Left hindlimb (tissue), 1 donor: ENCODE measurements around the gene FLNC.

Experiments used
- DNase-seq: peaks from one replicate; pipeline ENCODE4 v3.0.0-alpha.2; 2018

Gene FLNC

DNA sequence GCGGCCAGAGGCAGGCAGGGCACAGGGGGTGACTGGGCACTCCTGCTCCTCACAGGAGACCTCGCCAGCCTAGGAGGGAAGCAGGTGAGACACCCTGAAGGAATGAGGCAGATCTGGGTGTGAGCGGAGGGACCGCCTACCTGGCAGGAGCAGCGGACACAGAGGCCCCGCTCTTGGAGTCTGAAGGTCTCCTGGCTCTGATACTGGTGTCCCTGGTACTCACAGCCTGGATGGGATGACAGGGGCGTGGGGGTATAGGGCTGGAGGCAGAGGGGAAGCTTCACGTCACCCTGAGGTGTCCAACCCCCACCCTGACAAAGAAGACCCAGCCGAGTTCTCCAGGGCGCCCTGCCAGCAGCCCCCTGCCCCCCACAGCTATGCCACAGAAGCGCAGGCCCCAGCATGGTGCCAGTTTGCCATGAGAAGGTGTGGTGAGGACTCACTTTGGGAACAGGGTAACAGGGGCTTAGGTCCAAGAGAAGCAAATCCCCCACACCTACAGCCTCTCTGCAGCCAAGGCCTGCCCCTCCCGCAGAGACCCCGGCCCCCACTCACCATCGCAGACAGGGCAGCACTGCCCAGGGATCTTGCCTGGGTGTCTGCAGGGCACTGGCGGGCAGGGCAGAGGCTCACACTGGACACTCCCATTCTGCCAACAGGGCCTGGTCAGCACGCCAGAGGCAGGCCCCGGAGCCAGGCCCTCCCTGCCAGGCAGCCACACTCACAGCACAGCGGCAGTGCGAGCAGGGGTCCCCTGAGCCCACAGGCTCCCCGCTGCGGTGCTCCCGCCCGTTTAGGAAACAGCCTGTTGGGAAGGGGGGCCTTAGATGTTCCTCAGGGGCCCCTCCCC lies 63.3 kb downstream of the FLNC start:
- DNase-seq: peak; percentile 15

DNA sequence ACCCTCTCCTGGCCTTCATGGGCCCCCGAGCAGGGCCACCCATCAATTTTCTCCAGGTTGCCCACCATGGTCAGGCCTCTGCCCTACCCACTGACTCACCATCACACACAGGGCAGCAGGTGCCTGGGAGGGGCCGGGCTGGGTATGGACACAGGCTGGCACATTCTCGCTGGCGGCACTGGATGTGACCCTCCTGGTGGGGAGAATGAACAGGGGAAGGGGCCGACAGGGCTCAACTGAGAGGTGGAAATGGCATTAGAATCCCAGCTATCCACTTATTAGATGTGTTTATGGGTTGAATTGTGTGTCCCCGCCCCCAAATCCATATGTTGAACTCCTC lies 63.9 kb downstream of the FLNC start:
- no peak for DNase-seq

- DNase-seq: no peak
These were observed 65.1 kb downstream of the FLNC start for GRCh38 chr7:128895320-128895719.

GRCh38 chr7:128899392-128899791 lies 69.2 kb downstream of the FLNC start:
- DNase-seq: no peak

- no peak for DNase-seq
These were observed 70.0 kb downstream of the FLNC start for GRCh38 chr7:128900237-128900636.

GRCh38 chr7:128902761-128903585 lies 72.8 kb downstream of the FLNC start:
- DNase-seq: no peak

DNA sequence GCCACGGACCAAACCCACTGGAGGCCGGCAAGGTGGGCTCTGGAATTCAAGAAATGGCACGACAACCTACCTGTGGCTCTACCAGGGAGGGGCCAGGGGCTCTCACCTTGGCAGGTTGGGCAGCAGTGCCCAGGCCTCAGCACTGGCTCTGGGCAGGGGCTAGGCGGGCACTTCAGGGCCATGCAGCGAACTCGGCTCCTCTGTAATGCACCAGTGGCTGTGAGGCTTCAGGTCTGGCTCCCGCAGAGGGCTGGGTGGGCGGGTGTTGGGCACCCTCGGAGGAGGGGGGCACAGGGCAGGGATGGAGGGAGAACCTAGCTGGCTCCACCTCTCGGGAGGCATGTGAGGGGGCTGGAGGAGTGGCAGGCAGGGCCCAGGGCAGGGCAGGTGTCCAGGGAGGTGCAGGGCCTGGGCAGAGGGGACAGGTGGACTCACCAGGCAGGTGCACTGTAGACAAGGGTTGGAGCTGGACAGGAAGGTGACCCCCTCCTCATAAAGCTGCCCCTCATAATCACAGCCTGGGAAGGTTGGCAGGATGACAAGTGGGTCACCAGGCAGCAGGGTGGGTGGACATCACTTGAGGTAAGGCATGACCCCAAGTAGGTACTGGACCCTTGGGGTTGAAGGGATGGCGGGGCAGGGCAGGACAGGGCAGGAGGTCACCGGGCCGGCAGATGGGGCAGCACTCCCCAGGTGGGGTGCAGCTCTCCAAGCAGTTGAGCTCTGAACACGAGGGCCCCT lies 73.6 kb downstream of the FLNC start:
- DNase-seq: no peak

DNA sequence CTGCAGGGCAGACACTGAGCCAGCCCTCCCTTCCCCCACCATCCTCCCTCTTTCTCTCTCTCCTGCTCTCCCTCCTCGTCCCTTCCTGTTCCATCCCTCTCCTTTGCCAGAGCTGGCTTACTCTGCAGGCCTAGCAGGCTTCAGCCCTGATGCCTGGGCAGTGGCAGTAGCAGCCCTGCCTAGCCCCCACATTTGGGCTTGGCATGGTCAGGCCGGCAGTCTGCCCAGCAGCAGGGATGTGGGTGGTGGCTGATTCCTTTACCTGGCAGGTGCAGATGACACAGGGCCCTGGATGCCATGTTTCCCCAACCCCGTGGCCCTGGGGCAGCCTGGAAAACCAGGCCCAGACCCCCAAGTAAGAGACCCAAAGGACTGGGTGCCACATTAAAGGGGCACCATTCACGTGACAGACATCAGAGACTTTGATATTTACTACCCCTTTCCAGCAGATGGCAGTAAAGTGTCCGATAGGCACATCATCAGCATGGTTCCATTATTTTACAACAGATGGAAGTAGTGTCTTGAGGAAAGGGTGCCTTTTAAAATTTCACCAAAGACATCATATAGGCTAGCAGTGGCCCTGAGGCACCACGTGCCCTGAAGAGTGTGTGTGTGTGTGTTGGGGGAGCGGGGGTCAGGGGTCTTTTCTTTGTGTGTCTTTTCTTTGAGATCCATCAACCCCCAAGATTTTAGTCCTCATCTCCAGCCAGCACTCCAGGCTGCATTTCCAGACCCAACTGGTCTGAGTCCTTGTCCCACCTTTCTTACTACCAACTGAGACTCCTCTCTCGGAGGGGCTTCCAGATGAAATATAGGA lies 74.4 kb downstream of the FLNC start:
- no peak for DNase-seq

DNA sequence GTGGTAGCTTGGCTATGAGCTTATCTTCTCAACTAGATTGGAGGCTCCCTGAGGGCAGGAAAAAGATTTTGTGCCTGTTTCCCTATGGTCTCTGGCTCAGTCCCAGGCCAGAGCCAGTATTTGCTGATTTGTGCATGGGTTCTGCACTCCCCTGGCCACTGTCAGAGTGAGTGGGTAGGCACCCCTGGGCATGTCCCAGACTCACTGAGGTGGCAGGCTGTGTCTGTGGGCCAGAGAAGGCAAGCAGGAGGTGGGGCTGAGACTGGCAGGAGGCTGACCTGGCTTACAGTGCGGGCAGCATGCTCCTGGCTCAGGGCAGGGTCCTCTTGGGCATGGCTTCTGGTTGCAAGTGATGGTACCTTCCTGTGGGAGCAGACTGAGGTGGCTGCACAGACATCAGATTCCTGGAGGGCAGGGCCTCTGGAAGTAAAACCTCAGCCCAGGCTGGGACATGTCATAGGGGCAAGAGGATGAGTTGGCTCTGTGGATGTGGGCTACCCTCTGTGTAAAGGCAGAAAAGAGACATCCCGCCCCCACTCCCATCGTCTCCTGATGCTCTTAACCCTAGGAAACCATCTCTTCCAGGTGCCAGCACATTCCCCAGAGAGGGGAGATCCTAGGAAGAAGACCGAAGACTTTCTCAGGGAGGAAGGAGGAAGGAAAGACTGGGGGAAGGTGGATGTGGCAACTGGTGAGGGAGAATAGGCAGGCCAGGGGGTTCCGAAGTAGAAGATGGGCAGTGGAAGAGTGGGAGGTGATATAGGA lies 76.0 kb downstream of the FLNC start:
- no peak for DNase-seq

DNA sequence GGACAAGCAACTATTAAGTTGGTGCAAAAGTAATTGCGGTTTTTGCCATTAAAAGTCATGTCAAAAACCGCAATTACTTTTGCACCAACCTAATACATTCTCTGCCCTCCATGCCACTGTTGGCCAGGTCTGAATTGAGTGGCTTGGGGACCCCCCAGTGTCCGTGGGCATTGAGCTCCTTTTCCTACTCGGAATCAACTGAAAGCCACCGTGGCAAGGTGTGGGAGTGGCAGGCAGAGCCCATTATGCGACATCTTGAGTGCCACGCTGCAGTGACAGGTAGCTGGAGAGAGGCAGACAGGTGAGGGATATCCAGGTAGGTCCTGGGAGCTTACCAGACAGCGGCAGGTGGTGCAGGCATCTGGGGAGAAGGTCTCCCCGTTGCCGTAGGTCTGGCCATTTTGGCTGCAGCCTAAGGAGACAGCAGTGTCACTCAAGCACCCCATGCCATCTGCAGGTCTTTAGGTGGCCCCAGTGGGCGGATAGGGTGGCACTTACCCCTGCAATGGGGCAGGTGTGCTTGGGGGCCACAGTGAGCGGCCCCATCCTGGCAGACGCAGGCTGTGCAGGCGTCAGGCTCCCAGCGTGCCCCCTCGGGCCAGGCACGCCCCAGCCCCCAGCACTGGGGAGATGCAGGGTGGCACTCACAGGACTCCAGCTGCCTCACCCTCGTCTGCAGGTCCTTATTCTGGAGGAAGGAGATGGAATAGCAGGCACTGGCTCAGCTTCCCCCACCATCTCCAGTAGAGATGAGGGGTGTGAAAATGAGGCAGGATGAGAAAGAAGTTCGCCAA lies 76.8 kb downstream of the FLNC start:
- no peak for DNase-seq
